Fibroblast of lung (primary cell): ENCODE data around the gene MRPS34. TPM values are rescaled to one million over a fixed set of nuclear protein-coding genes. Genes with fewer than 3 reads are reported as not detected.

Experiments
- DNase-seq, 2 donors: peaks; one replicate each; pipeline versions ENCODE4 v3.0.0 to v3.0.0-alpha.2; 2010; ENCODE audit warnings: low read depth in 2 of 2
- H2AFZ ChIP-seq: 2 replicates; pipeline ENCODE4 v1.5.1; 2012; ENCODE audit warnings: low read length, control low read depth, inconsistent platforms
- H3K27ac ChIP-seq: 2 replicates; pipeline ENCODE4 v1.5.1; 2011; ENCODE audit warnings: low read length, control low read depth; ENCODE audit not compliant: insufficient read depth
- H3K27me3 ChIP-seq: 2 replicates; pipeline ENCODE4 v1.5.1; 2011; ENCODE audit warnings: mild to moderate bottlenecking, low read length; ENCODE audit not compliant: control insufficient read depth, insufficient read depth
- H3K36me3 ChIP-seq: 2 replicates; pipeline ENCODE4 v1.5.1; 2011; ENCODE audit warnings: low read length; ENCODE audit not compliant: control insufficient read depth, insufficient read depth
- H3K4me1 ChIP-seq: 2 replicates; pipeline ENCODE4 v1.5.1; 2011; ENCODE audit warnings: low read length; ENCODE audit not compliant: control insufficient read depth, insufficient read depth; ENCODE audit errors: extremely low read depth
- H3K4me2 ChIP-seq: 2 replicates; pipeline ENCODE4 v1.5.1; 2011; ENCODE audit warnings: low read length, control low read depth; ENCODE audit not compliant: insufficient read depth; ENCODE audit errors: extremely low read depth
- H3K4me3 ChIP-seq, 4 experiments: fragments of 200-600 bp in 1 of 4; sonication (generic) in 1 of 4; replicated peaks in 1 of 4; 2 replicates each; pipeline ENCODE4 v1.5.1; 2011 to 2016; ENCODE audit warnings: low read length in 4 of 4, low read depth in 3 of 4, mild to moderate bottlenecking in 3 of 4, control low read depth in 2 of 4, inconsistent platforms in 1 of 4, mixed read lengths in 1 of 4; ENCODE audit not compliant: insufficient read depth in 1 of 4; ENCODE audit errors: control extremely low read depth in 1 of 4
- H3K79me2 ChIP-seq: 2 replicates; pipeline ENCODE4 v1.5.1; 2012; ENCODE audit warnings: mild to moderate bottlenecking, low read length, inconsistent platforms; ENCODE audit not compliant: control insufficient read depth, insufficient read depth
- H3K9ac ChIP-seq: 2 replicates; pipeline ENCODE4 v1.5.1; 2011; ENCODE audit warnings: mild to moderate bottlenecking, low read length, control low read depth; ENCODE audit not compliant: insufficient read depth
- H3K9me3 ChIP-seq: 2 replicates; pipeline ENCODE4 v1.5.1; 2012; ENCODE audit warnings: low read depth, low read length; ENCODE audit not compliant: control insufficient read depth, insufficient read depth
- H4K20me1 ChIP-seq: 2 replicates; pipeline ENCODE4 v1.5.1; 2011; ENCODE audit warnings: low read length; ENCODE audit not compliant: control insufficient read depth, insufficient read depth; ENCODE audit errors: extremely low read depth
- EZH2 ChIP-seq: IDR thresholded peaks from 2 replicates; pipeline ENCODE4 v1.5.1; 2012; ENCODE audit warnings: low read length, control low read depth, mild to moderate bottlenecking; ENCODE audit errors: missing control alignments
- polyA plus RNA-seq, 2 donors: library from polyadenylated mRNA; depleted of rRNA in 1 of 2; stranded (reverse) in 1 of 2; unstranded in 1 of 2; fragments of >200 nt; gene quantifications; 2 replicates each; pipeline ENCODE4 v1.2.1, GENCODE V29; 2011 to 2012; ENCODE audit warnings: missing spikeins in 1 of 2
- total RNA-seq: library from RNA; depleted of rRNA; stranded (reverse); fragments of >200 nt; gene quantifications from 2 replicates; pipeline ENCODE4 v1.2.1, GENCODE V29; 2014
- TF ChIP-seq, protein P1 (sequence below), 2 donors: IDR thresholded peaks in 1 of 2; conservative IDR thresholded peaks in 1 of 2; 1 replicate in 1 of 2; 2 replicates in 1 of 2; pipeline ENCODE4 v1.5.1; 2011 to 2012; ENCODE audit warnings: low read length in 2 of 2, control low read depth in 1 of 2, inconsistent platforms in 1 of 2, low read depth in 1 of 2, mild to moderate bottlenecking in 1 of 2

MRPS34 gene
- total and polyA plus RNA-seq, 2 donors (not counting 1 experiment from before 2014, with no cell fraction given): 40.1 to 74.3 TPM

DNA sequence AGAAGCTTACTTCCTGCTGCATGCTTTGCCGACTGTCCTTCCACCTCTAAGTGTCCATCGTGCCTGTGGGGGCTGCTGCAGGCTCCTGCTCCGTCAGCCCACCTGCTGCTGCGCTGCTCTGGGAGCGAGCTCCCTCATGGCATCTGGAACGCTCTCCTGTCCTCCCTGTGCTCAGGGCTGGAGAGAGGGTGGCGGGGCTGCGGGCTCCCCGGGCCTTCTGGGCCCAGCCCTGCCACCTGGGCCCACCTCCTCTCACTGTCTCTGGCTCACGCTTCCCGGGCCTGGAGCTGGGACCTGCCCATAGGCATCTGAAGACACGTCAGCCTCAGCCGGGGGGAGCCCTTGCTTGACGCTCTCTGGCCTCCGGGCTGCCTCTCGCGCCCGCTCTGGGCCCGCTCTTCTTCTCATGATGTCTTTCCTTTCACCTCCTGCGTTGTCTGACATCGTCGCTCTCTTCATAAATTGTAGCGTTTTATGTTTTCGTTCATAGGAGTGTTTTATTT lies 28.5 kb downstream of the MRPS34 start:
- H2AFZ ChIP-seq: no peak overlapping the region
- no peak overlapping the region for H3K4me3 ChIP-seq
- H3K9ac ChIP-seq: no peak overlapping the region
- no peaks in the 10 kb centered on the region for H3K27me3 ChIP-seq
- no peaks in the 10 kb centered on the region for H3K9me3 ChIP-seq
- no peak overlapping the region for H3K27ac ChIP-seq
- H3K79me2 ChIP-seq: no peaks in the 10 kb centered on the region
- peaks cover 17% of the 10 kb centered on the region for H3K36me3 ChIP-seq
- no peaks in the 10 kb centered on the region for H4K20me1 ChIP-seq
- no peaks in the 10 kb centered on the region for H3K4me1 ChIP-seq
- H3K4me2 ChIP-seq: no peak overlapping the region
- no peak for DNase-seq
- TF ChIP-seq, protein P1, sequence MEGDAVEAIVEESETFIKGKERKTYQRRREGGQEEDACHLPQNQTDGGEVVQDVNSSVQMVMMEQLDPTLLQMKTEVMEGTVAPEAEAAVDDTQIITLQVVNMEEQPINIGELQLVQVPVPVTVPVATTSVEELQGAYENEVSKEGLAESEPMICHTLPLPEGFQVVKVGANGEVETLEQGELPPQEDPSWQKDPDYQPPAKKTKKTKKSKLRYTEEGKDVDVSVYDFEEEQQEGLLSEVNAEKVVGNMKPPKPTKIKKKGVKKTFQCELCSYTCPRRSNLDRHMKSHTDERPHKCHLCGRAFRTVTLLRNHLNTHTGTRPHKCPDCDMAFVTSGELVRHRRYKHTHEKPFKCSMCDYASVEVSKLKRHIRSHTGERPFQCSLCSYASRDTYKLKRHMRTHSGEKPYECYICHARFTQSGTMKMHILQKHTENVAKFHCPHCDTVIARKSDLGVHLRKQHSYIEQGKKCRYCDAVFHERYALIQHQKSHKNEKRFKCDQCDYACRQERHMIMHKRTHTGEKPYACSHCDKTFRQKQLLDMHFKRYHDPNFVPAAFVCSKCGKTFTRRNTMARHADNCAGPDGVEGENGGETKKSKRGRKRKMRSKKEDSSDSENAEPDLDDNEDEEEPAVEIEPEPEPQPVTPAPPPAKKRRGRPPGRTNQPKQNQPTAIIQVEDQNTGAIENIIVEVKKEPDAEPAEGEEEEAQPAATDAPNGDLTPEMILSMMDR (conservative IDR thresholded peaks at IDR 0.05 in 1 of 2, IDR thresholded peaks at IDR 0.05 in 1 of 2; ENCODE audit: low read depth in 1 of 2, low read length in 2 of 2): no peak
- TF ChIP-seq EZH2: no peak

DNA sequence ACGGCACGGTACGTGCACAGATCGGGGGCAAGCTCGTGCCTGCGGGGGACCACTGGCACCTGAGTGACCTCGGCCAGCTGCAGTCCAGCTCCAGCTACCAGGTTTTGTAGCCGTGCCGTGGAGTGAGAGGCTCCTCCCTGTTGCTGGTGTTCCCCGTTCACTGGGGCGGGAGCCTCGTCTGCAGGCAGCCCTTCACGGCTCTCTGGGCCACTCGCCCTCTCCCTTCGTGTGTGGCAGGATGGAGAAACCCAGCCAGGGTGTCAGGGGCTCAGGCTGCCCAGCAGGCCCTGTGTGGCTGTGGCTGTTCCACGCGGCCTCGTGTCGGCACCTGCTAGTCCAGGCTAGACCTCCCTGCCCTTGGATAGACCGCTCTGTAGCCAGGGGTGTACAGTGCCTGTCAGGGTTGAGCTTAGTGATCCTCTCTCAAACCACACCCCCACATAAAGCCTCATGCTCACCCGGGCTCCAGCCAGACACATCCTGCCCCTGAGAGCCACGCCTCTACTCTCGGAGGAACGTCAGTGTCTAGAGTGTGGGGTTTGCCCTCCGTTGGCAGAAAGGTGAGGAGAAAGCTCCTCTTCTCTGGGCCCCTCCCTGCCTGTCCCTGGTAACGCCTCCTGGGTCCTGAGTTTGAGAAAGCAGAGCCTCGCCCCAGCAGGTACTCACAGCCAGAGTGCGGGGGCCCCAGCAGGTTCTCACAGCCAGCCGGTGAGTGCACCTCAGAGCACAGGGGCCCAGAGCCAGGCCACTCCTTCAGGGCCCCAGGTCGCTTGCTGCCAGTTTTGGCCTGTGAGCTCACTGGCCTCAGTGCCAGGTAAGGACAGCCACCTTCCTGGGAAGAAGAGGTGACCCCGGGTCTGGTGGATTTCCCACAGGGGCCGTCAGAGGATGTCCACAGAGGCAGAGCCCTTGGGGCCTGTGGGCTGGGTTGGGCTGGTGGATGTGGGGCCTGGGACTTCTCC lies 29.3 kb downstream of the MRPS34 start:
- Histone ChIP-seq H3K9me3 (peaks cover 2% of the 10 kb centered on the region), H3K4me2 (no peak overlapping the region), H3K4me3 (no peak overlapping the region), H2AFZ (no peak overlapping the region), H4K20me1 (no peaks in the 10 kb centered on the region), H3K4me1 (no peaks in the 10 kb centered on the region), H3K9ac (no peak overlapping the region), H3K27me3 (no peaks in the 10 kb centered on the region), H3K79me2 (no peaks in the 10 kb centered on the region), H3K27ac (no peak overlapping the region), H3K36me3 (peaks cover 17% of the 10 kb centered on the region)
- no peak for DNase-seq
- TF ChIP-seq EZH2: no peak
- TF ChIP-seq, protein P1 (conservative IDR thresholded peaks at IDR 0.05 in 1 of 2, IDR thresholded peaks at IDR 0.05 in 1 of 2; ENCODE audit: low read depth in 1 of 2, low read length in 2 of 2): no peak

- no peak for DNase-seq
- H3K9ac ChIP-seq: no peak overlapping the region
- TF ChIP-seq, protein P1 (conservative IDR thresholded peaks at IDR 0.05 in 1 of 2, IDR thresholded peaks at IDR 0.05 in 1 of 2; ENCODE audit: low read depth in 1 of 2, low read length in 2 of 2): no peak
- TF ChIP-seq EZH2: no peak
Observed at GRCh38 chr16:1741553-1742165, 31.3 kb downstream of the MRPS34 start.

More at GRCh38 chr16:1741553-1742165, 31.3 kb downstream of the MRPS34 start:
- H3K4me3 ChIP-seq: no peak overlapping the region
- H3K27ac ChIP-seq: no peak overlapping the region
- H3K4me2 ChIP-seq: no peak overlapping the region
- H2AFZ ChIP-seq: no peak overlapping the region
- peaks cover 4% of the 10 kb centered on the region for H3K9me3 ChIP-seq
- no peaks in the 10 kb centered on the region for H3K27me3 ChIP-seq
- H4K20me1 ChIP-seq: no peaks in the 10 kb centered on the region
- H3K4me1 ChIP-seq: no peaks in the 10 kb centered on the region
- peaks cover 6% of the 10 kb centered on the region for H3K36me3 ChIP-seq
- H3K79me2 ChIP-seq: no peaks in the 10 kb centered on the region
